H1 (cell line): ENCODE results near the gene EHD2. TPM values are rescaled to one million over a fixed set of nuclear protein-coding genes. Genes with fewer than 3 reads are reported as not detected.
A peak's percentile ranks its signal among the peaks of the same experiment; 100 is the strongest.

ENCODE experiments used
- CTCF ChIA-PET: fragments of 300-600 bp; sonication (Branson Sonifier 250); formaldehyde crosslinking; loops from one replicate; lab custom pipeline; 2021; ENCODE audit not compliant: partially characterized antibody; lab: Charles Lee
- POLR2A ChIA-PET: fragments of 300-600 bp; sonication (Branson Sonifier 250); formaldehyde crosslinking; loops from one replicate; lab custom pipeline; 2021; ENCODE audit warnings: inconsistent platforms; ENCODE audit not compliant: partially characterized antibody; lab: Charles Lee
- DNase-seq, 2 experiments: peaks; one replicate each; pipeline versions ENCODE4 v3.0.0 to v3.0.0-alpha.2; 2010 to 2022; ENCODE audit warnings: low spot score in 2 of 2, low read depth in 1 of 2, mixed read lengths in 1 of 2
- FAIRE-seq: peaks from 2 replicates; lab custom pipeline; 2011; peaks lifted over from hg19 to GRCh38; lab: Jason Lieb, UNC
- H2AFZ ChIP-seq: 2 replicates; pipeline ENCODE4 v1.8.1; 2012; ENCODE audit warnings: low read length, inconsistent platforms
- H2AK5ac ChIP-seq: 2 replicates; pipeline ENCODE4 v1.6.1; 2013; ENCODE audit warnings: low read depth, low read length
- H2BK120ac ChIP-seq: replicated peaks from 2 replicates; pipeline ENCODE3; 2013; ENCODE audit warnings: low read depth, low read length, inconsistent platforms
- H2BK12ac ChIP-seq: 2 replicates; pipeline ENCODE4 v1.6.1; 2013; ENCODE audit warnings: low read depth, low read length
- H2BK15ac ChIP-seq: 2 replicates; pipeline ENCODE4 v1.6.1; 2013; ENCODE audit warnings: low read length
- H2BK20ac ChIP-seq: 2 replicates; pipeline ENCODE4 v1.6.1; 2013; ENCODE audit warnings: low read length
- H2BK5ac ChIP-seq: 2 replicates; pipeline ENCODE4 v1.6.1; 2013; ENCODE audit warnings: low read depth, low read length
- H3K14ac ChIP-seq: 2 replicates; pipeline ENCODE4 v1.6.1; 2013; ENCODE audit warnings: inconsistent platforms; ENCODE audit not compliant: insufficient read length
- H3K18ac ChIP-seq: 2 replicates; pipeline ENCODE4 v1.6.1; 2013; ENCODE audit warnings: low read length; ENCODE audit errors: extremely low read depth
- H3K23ac ChIP-seq: 2 replicates; pipeline ENCODE4 v1.6.1; 2013; ENCODE audit warnings: inconsistent platforms; ENCODE audit not compliant: insufficient read length
- H3K23me2 ChIP-seq: 2 replicates; pipeline ENCODE4 v1.6.1; 2013; ENCODE audit warnings: low read depth, low read length
- H3K27ac ChIP-seq: 2 replicates; pipeline ENCODE4 v1.6.1; 2011; ENCODE audit warnings: low read depth, low read length, inconsistent platforms
- H3K27me3 ChIP-seq, 4 experiments: replicated peaks in 1 of 4; 1 replicate in 1 of 4; 2 replicates in 3 of 4; pipeline versions ENCODE4 v1.6.1 to v1.8.1; 2011 to 2013; ENCODE audit warnings: low read length in 3 of 4, mild to moderate bottlenecking in 3 of 4, inconsistent platforms in 2 of 4, mixed read lengths in 2 of 4, moderate library complexity in 1 of 4; ENCODE audit not compliant: control insufficient read depth in 3 of 4, insufficient read depth in 3 of 4; ENCODE audit errors: extremely low read depth in 1 of 4
- H3K36me3 ChIP-seq, 4 experiments: 2 replicates each; pipeline versions ENCODE4 v1.6.1 to v1.8.1; 2011 to 2013; ENCODE audit warnings: mild to moderate bottlenecking in 4 of 4, low read length in 3 of 4, moderate library complexity in 2 of 4, control low read depth in 1 of 4, inconsistent platforms in 1 of 4; ENCODE audit not compliant: insufficient read depth in 4 of 4, control insufficient read depth in 2 of 4
- H3K4ac ChIP-seq: replicated peaks from 2 replicates; pipeline ENCODE3; 2013; ENCODE audit warnings: low read length, low read depth, mixed read lengths, inconsistent platforms; ENCODE audit not compliant: insufficient read length
- H3K4me1 ChIP-seq, 4 experiments: replicated peaks in 1 of 4; 1 replicate in 1 of 4; 2 replicates in 3 of 4; pipeline versions ENCODE4 v1.6.1 to v1.8.1; 2011 to 2013; ENCODE audit warnings: low read length in 3 of 4, inconsistent platforms in 2 of 4, mixed read lengths in 1 of 4; ENCODE audit not compliant: insufficient read depth in 4 of 4, control insufficient read depth in 3 of 4
- H3K4me2 ChIP-seq, 2 experiments: 2 replicates each; pipeline versions ENCODE4 v1.6.1 to v1.8.1; 2011 to 2013; ENCODE audit warnings: low read depth in 2 of 2, low read length in 2 of 2, control low read depth in 1 of 2, inconsistent platforms in 1 of 2, mild to moderate bottlenecking in 1 of 2; ENCODE audit not compliant: insufficient read depth in 1 of 2
- H3K4me3 ChIP-seq, 4 experiments: fragments of 200-600, 300-600 bp in 1 of 4; sonication (generic), shearing (Covaris generic), sonication (Bioruptor Twin) in 1 of 4; 2 replicates each; pipeline versions ENCODE4 v1.5.1 to v1.8.1; 2011 to 2016; ENCODE audit warnings: low read length in 4 of 4, low read depth in 3 of 4, control low read depth in 2 of 4, inconsistent platforms in 2 of 4, mild to moderate bottlenecking in 2 of 4, mixed read lengths in 1 of 4, moderate library complexity in 1 of 4; ENCODE audit not compliant: insufficient read depth in 2 of 4; ENCODE audit errors: extremely low read depth in 1 of 4
- H3K56ac ChIP-seq: replicated peaks from 2 replicates; pipeline ENCODE3; 2013; ENCODE audit warnings: low read depth, mild to moderate bottlenecking, mixed read lengths, low read length, inconsistent platforms; ENCODE audit not compliant: insufficient read length
- H3K79me1 ChIP-seq: 2 replicates; pipeline ENCODE4 v1.6.1; 2013; ENCODE audit warnings: low read depth, low read length, control low read depth
- H3K79me2 ChIP-seq, 2 experiments: 2 replicates each; pipeline versions ENCODE4 v1.6.1 to v1.8.1; 2012 to 2013; ENCODE audit warnings: low read length in 2 of 2, mild to moderate bottlenecking in 2 of 2, inconsistent platforms in 1 of 2; ENCODE audit not compliant: insufficient read depth in 2 of 2, control insufficient read depth in 1 of 2
- H3K9ac ChIP-seq, 4 experiments: replicated peaks in 1 of 4; 1 replicate in 1 of 4; 2 replicates in 3 of 4; pipeline versions ENCODE4 v1.6.1 to v1.8.1; 2011 to 2013; ENCODE audit warnings: low read depth in 3 of 4, low read length in 3 of 4, control low read depth in 2 of 4, mild to moderate bottlenecking in 2 of 4, moderate library complexity in 2 of 4, inconsistent platforms in 1 of 4; ENCODE audit errors: extremely low read depth in 1 of 4
- H3K9me3 ChIP-seq, 2 experiments: 2 replicates each; pipeline versions ENCODE4 v1.6.1 to v1.8.1; 2012 to 2013; ENCODE audit warnings: mild to moderate bottlenecking in 2 of 2, moderate library complexity in 2 of 2, control low read depth in 1 of 2, inconsistent platforms in 1 of 2, low read depth in 1 of 2, low read length in 1 of 2, mixed read lengths in 1 of 2; ENCODE audit not compliant: insufficient read depth in 2 of 2
- H4K20me1 ChIP-seq, 2 experiments: replicated peaks in 1 of 2; 2 replicates each; pipeline versions ENCODE3 to v1.8.1; 2011 to 2013; ENCODE audit warnings: inconsistent platforms in 2 of 2, low read length in 2 of 2, mild to moderate bottlenecking in 1 of 2; ENCODE audit not compliant: insufficient read depth in 2 of 2, control insufficient read depth in 1 of 2
- H4K5ac ChIP-seq: 2 replicates; pipeline ENCODE4 v1.6.1; 2013; ENCODE audit warnings: low read length, low read depth, mixed read lengths, inconsistent platforms; ENCODE audit not compliant: insufficient read length
- H4K8ac ChIP-seq: 2 replicates; pipeline ENCODE4 v1.8.0; 2013; ENCODE audit warnings: mild to moderate bottlenecking, moderate library complexity, low read length, inconsistent platforms; ENCODE audit not compliant: insufficient read depth; ENCODE audit errors: extremely low read depth
- H4K91ac ChIP-seq: replicated peaks from 2 replicates; pipeline ENCODE3; 2013; ENCODE audit warnings: low read length, mixed read lengths, inconsistent platforms; ENCODE audit not compliant: insufficient read length
- CBX8 ChIP-seq: fragments of 300-800, 300-1000 bp; sonication (generic); IDR thresholded peaks from 2 replicates; pipeline ENCODE4 v1.7.1; 2016; ENCODE audit warnings: low read depth, low read length, borderline replicate concordance
- CREB1 ChIP-seq: IDR thresholded peaks from 2 replicates; pipeline ENCODE4 v1.6.1; 2012; ENCODE audit warnings: inconsistent platforms
- GABPA ChIP-seq: IDR thresholded peaks from 2 replicates; pipeline ENCODE4 v1.6.1; 2011; ENCODE audit warnings: mild to moderate bottlenecking, low read length, moderate library complexity, borderline replicate concordance; ENCODE audit not compliant: insufficient read depth
- GTF2F1 ChIP-seq: IDR thresholded peaks from 2 replicates; pipeline ENCODE4 v1.6.1; 2012; ENCODE audit warnings: low read depth, low read length, improper control_type of control experiment, borderline replicate concordance
- HDAC6 ChIP-seq: IDR thresholded peaks from one replicate; pipeline ENCODE4 v1.7.1; 2012; ENCODE audit warnings: low read depth, mild to moderate bottlenecking, inconsistent platforms, low read length, moderate library complexity
- KDM1A ChIP-seq: fragments of 200-600, 300-600 bp; sonication (generic); IDR thresholded peaks from 2 replicates; pipeline ENCODE4 v1.7.1; 2016; ENCODE audit warnings: mild to moderate bottlenecking, low read length, borderline replicate concordance
- NRF1 ChIP-seq: IDR thresholded peaks from 2 replicates; pipeline ENCODE4 v1.6.1; 2011; ENCODE audit warnings: mild to moderate bottlenecking, low read depth, low read length, improper control_type of control experiment
- SP4 ChIP-seq: IDR thresholded peaks from 2 replicates; pipeline ENCODE4 v1.6.1; 2012; ENCODE audit warnings: low read length, inconsistent platforms
- SRF ChIP-seq: IDR thresholded peaks from 2 replicates; pipeline ENCODE4 v1.6.1; 2011; ENCODE audit warnings: mild to moderate bottlenecking, low read depth, low read length, moderate library complexity
- TCF12 ChIP-seq: IDR thresholded peaks from 2 replicates; pipeline ENCODE4 v1.6.1; 2011; ENCODE audit warnings: low read depth, mild to moderate bottlenecking, low read length
- YY1 ChIP-seq: IDR thresholded peaks from 2 replicates; pipeline ENCODE4 v1.6.1; 2011; ENCODE audit warnings: low read depth, mild to moderate bottlenecking, low read length
- WGBS, 2 experiments: shearing (Covaris generic) in 1 of 2; methylation state at CpG; one replicate each; pipeline versions ENCODE4 v1.1.6 to v1.1.7; 2013 to 2015; ENCODE audit warnings: low lambda C conversion rate in 2 of 2, mixed read lengths in 2 of 2, inconsistent platforms in 1 of 2, low coverage in 1 of 2, missing lambda C conversion rate in 1 of 2; ENCODE audit not compliant: insufficient replicate concordance in 2 of 2, insufficient coverage in 1 of 2, insufficient read length in 1 of 2; ENCODE audit errors: extremely low coverage in 1 of 2, missing lambda C conversion rate in 1 of 2; 5-methylcytosine and 5-hydroxymethylcytosine counted together
- polyA plus RNA-seq, 7 experiments: library from polyadenylated mRNA; depleted of rRNA in 3 of 7; stranded (reverse) in 5 of 7; unstranded in 2 of 7; fragments of >200 nt in 5 of 7; fragments of 200-250 nt in 2 of 7; gene quantifications; 1 replicate in 5 of 7; 2 replicates in 1 of 7; 4 replicates in 1 of 7; pipeline versions ENCODE4 v1.2.1 to v1.2.3, GENCODE V29; 2011 to 2013; ENCODE audit warnings: missing spikeins in 2 of 7, mixed read lengths in 2 of 7
- total RNA-seq: library from RNA; stranded (reverse); fragmentation: NEBNext Ultra II Directional; extraction: Animal tissue kit (Norgen Biotek cat#: 25700); gene quantifications from 2 replicates; pipeline ENCODE4 v1.2.1, GENCODE V29; 2021

EHD2 gene
- total and polyA plus RNA-seq, 2 of the 8 experiments (the other 6 are each of a cell fraction or from before 2014, with no cell fraction given), result 4.5 to 14.3 TPM

GRCh38 chr19:47699360-47699917 lies 13.8 kb upstream of the EHD2 start:
- Histone ChIP-seq H2BK12ac (no peak overlapping the region), H4K91ac (no peak overlapping the region), H3K36me3 (peaks cover 2 to 23% (median 6%) of the 10 kb centered on the region in 4 experiments), H2BK5ac (no peak overlapping the region), H3K56ac (no peak overlapping the region), H3K79me1 (no peaks in the 10 kb centered on the region), H3K4ac (no peak overlapping the region), H4K20me1 (peaks cover 3% of the 10 kb centered on the region in 2 experiments), H3K9ac (no peak overlapping the region), H3K79me2 (no peaks in the 10 kb centered on the region; a peak in 1 of 4 replicates), H3K14ac (no peak overlapping the region), H2BK15ac (no peak overlapping the region), H3K9me3 (no peaks in the 10 kb centered on the region), H2AK5ac (no peak overlapping the region), H4K8ac (no peak overlapping the region; the same call in 1 of the 2 replicates), H2BK120ac (no peak overlapping the region), H3K4me3 (no peak overlapping the region), H3K23ac (no peak overlapping the region), H4K5ac (no peak overlapping the region), H3K23me2 (no peaks in the 10 kb centered on the region), H2BK20ac (no peak overlapping the region), H3K27ac (no peak overlapping the region), H3K27me3 (no peaks in the 10 kb centered on the region), H3K4me1 (peaks cover 0 to 2% (median 0%) of the 10 kb centered on the region in 4 experiments; a peak in 1 of 7 replicates), H3K4me2 (no peak overlapping the region), H3K18ac (no peak overlapping the region), H2AFZ (no peak overlapping the region)
- ChIA-PET CTCF (interaction anchor here (0.6 to 24.9 kb wide), 53 partner anchors 8 to 579 kb away, joined by 3 to 436 read pairs (median 4); partner anchors contain the start of genes EHD2, KPTN and NAPA), POLR2A (interaction anchor here (0.6 to 2.7 kb wide), 6 partner anchors 7 to 216 kb away, joined by 3 to 10 read pairs (median 4); partner anchors contain the start of genes KPTN and NOP53)
- FAIRE-seq, result no peak
- WGBS, 2 experiments, result 65% methylated on average over 7 of the region's 9 CpGs; no CpG with 5 or more reads in 1 of the 2 experiments
- DNase-seq, result peak in 1 of 2 experiments; percentile 95
- TF ChIP-seq TCF12, result peak; percentile 57; the same call in 1 of the 2 replicates
- no peak for TF ChIP-seq KDM1A
- 0 out of 2 replicates have a peak, but pooled peaks have one; percentile 30 for TF ChIP-seq CREB1
- no peak for TF ChIP-seq CBX8
- no peak for TF ChIP-seq SRF
- 0 out of 2 replicates have a peak, but pooled peaks have one; percentile 22 for TF ChIP-seq YY1
- no peak for TF ChIP-seq HDAC6
- no peak for TF ChIP-seq SP4
- no peak for TF ChIP-seq GTF2F1
- TF ChIP-seq GABPA, result peak; percentile 58; the same call in 1 of the 2 replicates
- TF ChIP-seq NRF1, result no peak
